Measurements from ENCODE around the gene MEIS3. TPM values are rescaled to one million over a fixed set of nuclear protein-coding genes. Genes with fewer than 3 reads are reported as not detected.
"Not testable (repeated sequence)": the region's sequence is repeated elsewhere in the genome, so short reads cannot be mapped to it uniquely, and the experiment has no call there.

Gene MEIS3
- polyA plus RNA-seq, 4 donors: 4.6 to 11.2 (median 4.8) TPM; not detected in 1

DNA sequence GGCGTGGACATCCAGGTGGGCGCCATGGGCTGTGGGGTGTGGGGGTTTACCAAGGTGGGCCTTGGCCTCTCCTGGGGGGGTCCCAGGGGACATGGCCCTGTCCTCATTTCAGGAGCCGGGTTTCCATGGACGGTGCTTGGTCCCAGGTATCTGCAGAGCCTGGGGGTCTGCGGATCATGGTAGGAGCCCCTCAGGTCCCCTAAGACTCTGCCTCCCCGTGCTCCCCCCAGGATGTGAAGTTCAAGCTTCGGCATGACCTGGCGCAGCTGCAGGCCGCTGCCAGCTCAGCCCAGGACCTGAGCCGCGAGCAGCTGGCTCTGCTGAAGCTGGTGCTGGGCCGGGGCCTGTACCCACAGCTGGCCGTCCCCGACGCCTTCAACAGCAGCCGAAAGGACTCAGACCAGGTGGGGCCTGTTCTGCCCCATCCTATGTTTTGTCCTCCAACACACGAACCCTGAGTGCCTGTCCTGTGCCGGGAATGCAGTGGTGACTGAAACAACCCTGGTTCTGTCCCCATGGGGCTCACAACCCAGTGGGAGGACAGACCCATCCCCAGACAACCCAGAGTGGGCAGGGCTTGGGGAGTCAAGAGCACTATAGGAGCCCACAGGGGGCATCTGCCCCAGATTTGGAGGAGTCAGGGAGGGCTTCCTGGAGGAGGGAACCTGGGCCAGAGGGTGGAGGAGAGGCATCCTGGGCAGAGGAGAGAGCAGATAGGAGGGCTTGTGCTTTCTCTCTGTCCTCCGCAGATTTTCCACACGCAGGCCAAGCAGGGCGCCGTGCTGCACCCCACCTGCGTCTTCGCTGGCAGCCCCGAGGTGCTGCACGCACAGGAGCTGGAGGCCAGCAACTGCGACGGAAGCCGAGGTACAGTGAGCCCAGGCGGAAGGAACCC, 43.4 kb downstream of the MEIS3 start:
- no peak overlapping the region for H3K27ac ChIP-seq (ENCODE audit: low read depth in 1 of 3, low read length in 2 of 3)
- H3K4me3 ChIP-seq (ENCODE audit: low read depth in 1 of 3, low read length in 3 of 3): no peak overlapping the region
- no peaks in the 10 kb centered on the region for H3K9me3 ChIP-seq (ENCODE audit: control insufficient read depth in 2 of 2, insufficient read depth in 1 of 2, low read depth in 1 of 2, low read length in 1 of 2)
- DNase-seq: no peak
- 95 to 97% (median 96%) methylated on average over 28 to 30 of the region's 30 CpGs for WGBS, 3 donors
- H3K4me1 ChIP-seq (ENCODE audit: control insufficient read depth in 3 of 3, insufficient read depth in 2 of 3, low read depth in 1 of 3, low read length in 2 of 3): peaks cover 0 to 3% (median 0%) of the 10 kb centered on the region in 3 donors
- FAIRE-seq: no peak
- no peaks in the 10 kb centered on the region for H3K27me3 ChIP-seq (ENCODE audit: control insufficient read depth in 3 of 3, insufficient read depth in 3 of 3, low read length in 3 of 3)
- H3K36me3 ChIP-seq (ENCODE audit: control insufficient read depth in 3 of 3, insufficient read depth in 2 of 3, low read depth in 1 of 3, low read length in 3 of 3): peaks cover 22 to 96% (median 32%) of the 10 kb centered on the region in 3 donors

- Histone ChIP-seq H3K4me3 (ENCODE audit: low read depth in 1 of 3, low read length in 3 of 3) (no peak overlapping the region), H3K27ac (ENCODE audit: low read depth in 1 of 3, low read length in 2 of 3) (no peak overlapping the region), H3K9me3 (ENCODE audit: control insufficient read depth in 2 of 2, insufficient read depth in 1 of 2, low read depth in 1 of 2, low read length in 1 of 2) (no peaks in the 10 kb centered on the region), H3K36me3 (ENCODE audit: control insufficient read depth in 3 of 3, insufficient read depth in 2 of 3, low read depth in 1 of 3, low read length in 3 of 3) (peaks cover 23 to 95% (median 29%) of the 10 kb centered on the region in 3 donors), H3K4me1 (ENCODE audit: control insufficient read depth in 3 of 3, insufficient read depth in 2 of 3, low read depth in 1 of 3, low read length in 2 of 3) (peaks cover 0 to 3% (median 0%) of the 10 kb centered on the region in 3 donors), H3K27me3 (ENCODE audit: control insufficient read depth in 3 of 3, insufficient read depth in 3 of 3, low read length in 3 of 3) (no peaks in the 10 kb centered on the region)
- DNase-seq (no peak), FAIRE-seq (no peak)
- 95 to 97% (median 96%) methylated on average over 22 to 30 of the region's 30 CpGs for WGBS, 3 donors
These were observed 44.2 kb downstream of the MEIS3 start for GRCh38 chr19:47374876-47375693.

- peaks cover 27 to 97% (median 30%) of the 10 kb centered on the region in 3 donors for H3K36me3 ChIP-seq (ENCODE audit: control insufficient read depth in 3 of 3, insufficient read depth in 2 of 3, low read depth in 1 of 3, low read length in 3 of 3)
- no peak overlapping the region for H3K27ac ChIP-seq (ENCODE audit: low read depth in 1 of 3, low read length in 2 of 3)
- FAIRE-seq: no peak
- no peaks in the 10 kb centered on the region for H3K9me3 ChIP-seq (ENCODE audit: control insufficient read depth in 2 of 2, insufficient read depth in 1 of 2, low read depth in 1 of 2, low read length in 1 of 2)
- WGBS, 3 donors: 88 to 91% (median 91%) methylated on average over 32 to 33 of the region's 33 CpGs
- no peaks in the 10 kb centered on the region for H3K27me3 ChIP-seq (ENCODE audit: control insufficient read depth in 3 of 3, insufficient read depth in 3 of 3, low read length in 3 of 3)
- DNase-seq: no peak
- H3K4me3 ChIP-seq (ENCODE audit: low read depth in 1 of 3, low read length in 3 of 3): no peak overlapping the region
- peaks cover 0 to 3% (median 0%) of the 10 kb centered on the region in 3 donors for H3K4me1 ChIP-seq (ENCODE audit: control insufficient read depth in 3 of 3, insufficient read depth in 2 of 3, low read depth in 1 of 3, low read length in 2 of 3)
These were observed 45.8 kb downstream of the MEIS3 start for GRCh38 chr19:47373246-47374240.

DNA sequence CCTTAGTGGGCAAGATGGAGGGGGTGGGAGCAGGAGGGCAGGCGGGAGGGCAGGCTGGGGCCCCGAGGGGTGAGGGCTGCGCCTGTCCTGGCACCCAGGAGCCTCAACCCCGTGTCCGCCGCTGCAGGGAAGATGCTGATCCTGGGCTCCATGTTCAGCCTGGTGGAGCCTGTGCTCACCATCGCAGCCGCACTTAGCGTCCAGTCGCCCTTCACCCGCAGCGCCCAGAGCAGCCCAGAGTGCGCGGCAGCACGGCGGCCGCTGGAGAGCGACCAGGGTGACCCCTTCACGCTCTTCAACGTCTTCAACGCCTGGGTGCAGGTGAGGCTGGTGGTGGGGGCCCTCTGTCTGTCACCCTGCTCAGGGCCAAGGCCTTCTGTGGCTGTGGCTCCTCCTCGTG, 46.7 kb downstream of the MEIS3 start:
- Histone ChIP-seq H3K27me3 (ENCODE audit: control insufficient read depth in 3 of 3, insufficient read depth in 3 of 3, low read length in 3 of 3) (no peaks in the 10 kb centered on the region), H3K27ac (ENCODE audit: low read depth in 1 of 3, low read length in 2 of 3) (no peak overlapping the region), H3K36me3 (ENCODE audit: control insufficient read depth in 3 of 3, insufficient read depth in 2 of 3, low read depth in 1 of 3, low read length in 3 of 3) (peaks cover 27 to 88% (median 28%) of the 10 kb centered on the region in 3 donors), H3K4me3 (ENCODE audit: low read depth in 1 of 3, low read length in 3 of 3) (no peak overlapping the region), H3K9me3 (ENCODE audit: control insufficient read depth in 2 of 2, insufficient read depth in 1 of 2, low read depth in 1 of 2, low read length in 1 of 2) (no peaks in the 10 kb centered on the region), H3K4me1 (ENCODE audit: control insufficient read depth in 3 of 3, insufficient read depth in 2 of 3, low read depth in 1 of 3, low read length in 2 of 3) (peaks cover 0 to 3% (median 0%) of the 10 kb centered on the region in 3 donors)
- FAIRE-seq (no peak), DNase-seq (no peak)
- 94 to 96% (median 95%) methylated on average over 21 to 22 of the region's 22 CpGs for WGBS, 3 donors

GRCh38 chr19:47371261-47371660, 48.1 kb downstream of the MEIS3 start:
- H3K9me3 ChIP-seq (ENCODE audit: control insufficient read depth in 2 of 2, insufficient read depth in 1 of 2, low read depth in 1 of 2, low read length in 1 of 2): no peaks in the 10 kb centered on the region
- no peak overlapping the region for H3K27ac ChIP-seq (ENCODE audit: low read depth in 1 of 3, low read length in 2 of 3)
- H3K4me1 ChIP-seq (ENCODE audit: control insufficient read depth in 3 of 3, insufficient read depth in 2 of 3, low read depth in 1 of 3, low read length in 2 of 3): peaks cover 0 to 2% (median 0%) of the 10 kb centered on the region in 3 donors
- no peak overlapping the region for H3K4me3 ChIP-seq (ENCODE audit: low read depth in 1 of 3, low read length in 3 of 3)
- WGBS, 3 donors: 90 to 91% (median 90%) methylated on average over 9 of the region's 9 CpGs
- FAIRE-seq (no peak), DNase-seq (no peak)
- no peaks in the 10 kb centered on the region for H3K27me3 ChIP-seq (ENCODE audit: control insufficient read depth in 3 of 3, insufficient read depth in 3 of 3, low read length in 3 of 3)
- peaks cover 21 to 80% (median 23%) of the 10 kb centered on the region in 3 donors for H3K36me3 ChIP-seq (ENCODE audit: control insufficient read depth in 3 of 3, insufficient read depth in 2 of 3, low read depth in 1 of 3, low read length in 3 of 3)

GRCh38 chr19:47370045-47370611, 49.2 kb downstream of the MEIS3 start:
- no peaks in the 10 kb centered on the region for H3K4me1 ChIP-seq (ENCODE audit: control insufficient read depth in 3 of 3, insufficient read depth in 2 of 3, low read depth in 1 of 3, low read length in 2 of 3)
- H3K27ac ChIP-seq (ENCODE audit: low read depth in 1 of 3, low read length in 2 of 3): peak overlapping the region in 1 of 3 donors; percentile 24
- H3K36me3 ChIP-seq (ENCODE audit: control insufficient read depth in 3 of 3, insufficient read depth in 2 of 3, low read depth in 1 of 3, low read length in 3 of 3): peaks cover 18 to 73% (median 21%) of the 10 kb centered on the region in 3 donors
- WGBS, 3 donors: 76 to 88% (median 84%) methylated on average over 10 of the region's 10 CpGs
- no peaks in the 10 kb centered on the region for H3K27me3 ChIP-seq (ENCODE audit: control insufficient read depth in 3 of 3, insufficient read depth in 3 of 3, low read length in 3 of 3)
- no peak for FAIRE-seq
- DNase-seq: no peak
- no peak overlapping the region for H3K4me3 ChIP-seq (ENCODE audit: low read depth in 1 of 3, low read length in 3 of 3)
- H3K9me3 ChIP-seq (ENCODE audit: control insufficient read depth in 2 of 2, insufficient read depth in 1 of 2, low read depth in 1 of 2, low read length in 1 of 2): no peaks in the 10 kb centered on the region

DNA sequence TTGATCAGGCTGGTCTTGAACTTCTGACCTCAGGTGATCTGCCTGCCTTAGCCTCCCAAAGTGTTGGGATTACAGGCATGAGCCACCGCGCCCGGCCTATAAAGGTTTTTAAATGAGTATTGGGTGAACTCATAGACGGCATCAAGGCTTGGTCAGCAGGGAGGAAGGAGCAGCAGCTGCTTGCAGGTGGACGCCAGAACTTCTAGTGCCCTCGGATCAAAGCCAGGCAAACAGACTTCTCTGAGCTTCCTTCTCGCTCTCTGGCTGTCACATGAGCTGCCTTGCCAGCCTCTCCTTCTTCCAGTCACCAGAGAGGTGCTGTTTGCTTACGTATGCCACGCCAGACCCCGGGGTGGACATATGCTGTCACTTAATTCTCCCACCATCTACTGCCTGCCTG, 53.9 kb downstream of the MEIS3 start:
- not testable (repeated sequence) for H3K27ac ChIP-seq (ENCODE audit: low read depth in 1 of 3, low read length in 2 of 3); H3K27me3 ChIP-seq (ENCODE audit: control insufficient read depth in 3 of 3, insufficient read depth in 3 of 3, low read length in 3 of 3); DNase-seq; H3K4me1 ChIP-seq (ENCODE audit: control insufficient read depth in 3 of 3, insufficient read depth in 2 of 3, low read depth in 1 of 3, low read length in 2 of 3); FAIRE-seq; H3K4me3 ChIP-seq (ENCODE audit: low read depth in 1 of 3, low read length in 3 of 3); H3K9me3 ChIP-seq (ENCODE audit: control insufficient read depth in 2 of 2, insufficient read depth in 1 of 2, low read depth in 1 of 2, low read length in 1 of 2)
- WGBS, 3 donors: 89 to 96% (median 92%) methylated on average over 10 of the region's 10 CpGs
- peaks cover 10 to 71% (median 15%) of the 10 kb centered on the region in 3 donors for H3K36me3 ChIP-seq (ENCODE audit: control insufficient read depth in 3 of 3, insufficient read depth in 2 of 3, low read depth in 1 of 3, low read length in 3 of 3)

All from small intestine (tissue), 7 donors.